Stimulated activated CD8-positive, alpha-beta memory T cell treated with anti-CD3 and anti-CD28 coated beads, Interleukin-4, amount 100 ng/mL, for 1 hour (primary cell): ENCODE measurements around the gene USP53.
"Not testable (repeated sequence)": the region's sequence is repeated elsewhere in the genome, so short reads cannot be mapped to it uniquely, and the experiment has no call there.

Experiments
- DNase-seq, 2 donors: peaks; one replicate each; pipeline ENCODE4 v3.0.0-alpha.2; 2020; ENCODE audit warnings: low read depth in 2 of 2, low spot score in 1 of 2

Gene USP53

GRCh38 chr4:119212234-119212963 is at the start of gene USP53:
USP53 (plus strand) TSS chr4:119212713; CDS start chr4:119239760, 27,047 bp downstream.
- peak; percentile 96 to 97 for DNase-seq

GRCh38 chr4:119165767-119166166 is 46.7 kb upstream of the USP53 start:
- no peak for DNase-seq

- DNase-seq = no peak
These were observed 42.3 kb upstream of the USP53 start for GRCh38 chr4:119170195-119170594.

GRCh38 chr4:119172223-119172622 is 40.3 kb upstream of the USP53 start:
- no peak for DNase-seq

GRCh38 chr4:119173729-119174361 is 38.7 kb upstream of the USP53 start:
- DNase-seq = not testable (repeated sequence)

GRCh38 chr4:119179011-119179410 is 33.5 kb upstream of the USP53 start:
- DNase-seq = no peak

- no peak for DNase-seq
These were observed 28.4 kb upstream of the USP53 start for GRCh38 chr4:119184128-119184527.

GRCh38 chr4:119189638-119190037 is 22.9 kb upstream of the USP53 start:
- no peak for DNase-seq

GRCh38 chr4:119190354-119190753 is 22.2 kb upstream of the USP53 start:
- no peak for DNase-seq

- no peak for DNase-seq
These were observed 21.0 kb upstream of the USP53 start for GRCh38 chr4:119191505-119191904.

GRCh38 chr4:119197772-119198212 is 14.7 kb upstream of the USP53 start:
- no peak for DNase-seq

- DNase-seq = no peak
These were observed 7.6 kb upstream of the USP53 start for GRCh38 chr4:119204916-119205315.

- DNase-seq = no peak
These were observed 6.8 kb upstream of the USP53 start for GRCh38 chr4:119205690-119206089.

- no peak for DNase-seq
These were observed 6.3 kb upstream of the USP53 start for GRCh38 chr4:119206178-119206577.

GRCh38 chr4:119207051-119207450 is 5.5 kb upstream of the USP53 start:
- DNase-seq = no peak

GRCh38 chr4:119209077-119209476 is 3.4 kb upstream of the USP53 start:
- no peak for DNase-seq

GRCh38 chr4:119209586-119209985 is 2.9 kb upstream of the USP53 start:
- DNase-seq = no peak

GRCh38 chr4:119210775-119211174 is 1.7 kb upstream of the USP53 start:
- no peak for DNase-seq

GRCh38 chr4:119211867-119212233 is 663 bp upstream of the USP53 start:
- DNase-seq = no peak

- peak; percentile 25 to 33 for DNase-seq
These were observed 572 bp downstream of the USP53 start for GRCh38 chr4:119212964-119213606.

- DNase-seq = no peak
These were observed 5.6 kb downstream of the USP53 start for GRCh38 chr4:119218093-119218492.

GRCh38 chr4:119221412-119221811 is 8.9 kb downstream of the USP53 start:
- no peak for DNase-seq
